DMS114 treated with DMSO at 0.1 percent for 48 hours (cell line): ENCODE results near the gene SLC4A4.

Source experiments
- DNase-seq: peaks from one replicate; lab custom pipeline; 2025; ENCODE audit not compliant: unreplicated experiment; lab: John Stamatoyannopoulos, UW

SLC4A4 gene

DNA sequence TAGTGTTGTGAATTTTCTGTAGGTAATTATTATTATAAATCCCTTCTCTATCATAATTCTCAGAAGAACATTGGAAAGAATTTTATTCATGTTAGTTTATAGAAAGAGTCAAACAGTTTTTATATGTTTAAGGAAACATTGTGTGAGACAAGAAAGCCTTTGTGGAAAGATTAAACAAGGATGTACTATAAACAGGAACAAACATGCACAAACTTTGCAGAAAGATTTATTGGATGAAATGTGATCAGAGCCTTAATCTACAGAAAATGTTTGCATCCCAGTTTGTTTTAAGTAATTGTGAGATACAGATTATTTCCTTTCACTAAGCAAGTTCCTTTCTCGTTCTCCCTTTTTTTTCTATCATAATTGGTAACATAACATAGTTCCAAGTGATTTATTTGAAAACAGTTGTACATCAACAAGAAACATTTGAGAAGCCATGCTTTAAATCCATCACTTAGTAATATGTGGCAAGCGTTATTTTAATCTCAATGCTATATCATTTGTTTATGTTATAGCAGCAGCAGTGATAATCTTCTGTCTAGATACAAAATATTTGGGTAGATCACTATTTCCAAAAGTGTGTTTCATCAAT, 129.4 kb downstream of the SLC4A4 start:
- DNase-seq: no peak

DNA sequence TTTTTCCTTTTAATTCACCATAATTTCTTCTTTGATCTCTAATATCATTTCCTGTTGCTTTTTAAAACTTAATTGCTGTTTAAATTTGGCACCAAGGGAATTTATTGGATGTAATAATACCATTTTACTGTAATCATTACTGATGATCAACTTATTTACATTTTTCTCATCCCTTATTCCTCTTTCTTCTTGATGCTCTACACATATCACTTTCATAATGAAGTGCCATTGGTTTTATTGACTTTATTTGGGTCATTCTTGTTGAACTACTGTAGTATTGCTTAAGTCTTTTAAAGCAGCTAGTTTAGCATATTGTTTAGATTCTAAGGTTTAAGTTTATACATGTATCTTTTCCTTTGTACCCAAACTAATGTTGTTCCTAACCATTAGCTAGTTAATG, 130.7 kb downstream of the SLC4A4 start:
- no peak for DNase-seq

DNA sequence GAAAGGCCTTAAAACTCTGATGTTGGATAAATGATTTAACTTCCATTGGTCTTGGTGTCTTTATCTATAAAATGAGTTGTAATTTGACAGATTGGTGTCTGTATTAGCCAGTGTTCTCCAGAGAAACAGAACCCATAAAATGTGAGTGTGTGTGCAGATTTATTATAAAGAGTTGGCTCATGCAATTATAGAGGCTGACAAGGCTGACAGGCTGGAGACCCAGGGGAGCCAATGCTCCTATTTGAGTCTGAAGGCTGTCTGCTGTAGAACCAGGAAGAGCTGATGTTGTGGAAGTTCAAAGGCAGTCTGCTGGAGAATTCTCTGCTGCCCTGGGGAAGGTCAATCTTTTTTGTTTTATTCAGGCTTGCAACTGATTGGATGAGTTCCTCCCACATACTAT, 131.7 kb downstream of the SLC4A4 start:
- DNase-seq: no peak

DNA sequence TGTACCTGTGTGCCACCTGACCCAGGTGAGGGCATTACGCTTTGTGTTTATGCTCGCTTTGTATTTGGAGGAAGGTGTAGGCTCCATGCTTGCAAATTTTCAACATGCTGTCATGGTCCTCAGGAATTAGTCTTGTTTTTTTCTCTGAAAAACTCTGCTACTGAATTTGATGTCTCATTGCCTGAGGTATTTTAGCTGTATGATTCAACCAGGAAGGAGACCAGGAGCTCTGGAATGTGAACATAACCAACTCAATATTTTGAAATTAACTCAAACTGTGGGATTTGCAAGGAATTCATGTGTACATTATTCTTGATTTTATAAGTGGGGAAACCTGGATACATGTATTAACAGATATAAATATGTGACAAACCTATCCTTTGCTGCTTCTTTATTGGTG, 134.1 kb downstream of the SLC4A4 start:
- no peak for DNase-seq

DNA sequence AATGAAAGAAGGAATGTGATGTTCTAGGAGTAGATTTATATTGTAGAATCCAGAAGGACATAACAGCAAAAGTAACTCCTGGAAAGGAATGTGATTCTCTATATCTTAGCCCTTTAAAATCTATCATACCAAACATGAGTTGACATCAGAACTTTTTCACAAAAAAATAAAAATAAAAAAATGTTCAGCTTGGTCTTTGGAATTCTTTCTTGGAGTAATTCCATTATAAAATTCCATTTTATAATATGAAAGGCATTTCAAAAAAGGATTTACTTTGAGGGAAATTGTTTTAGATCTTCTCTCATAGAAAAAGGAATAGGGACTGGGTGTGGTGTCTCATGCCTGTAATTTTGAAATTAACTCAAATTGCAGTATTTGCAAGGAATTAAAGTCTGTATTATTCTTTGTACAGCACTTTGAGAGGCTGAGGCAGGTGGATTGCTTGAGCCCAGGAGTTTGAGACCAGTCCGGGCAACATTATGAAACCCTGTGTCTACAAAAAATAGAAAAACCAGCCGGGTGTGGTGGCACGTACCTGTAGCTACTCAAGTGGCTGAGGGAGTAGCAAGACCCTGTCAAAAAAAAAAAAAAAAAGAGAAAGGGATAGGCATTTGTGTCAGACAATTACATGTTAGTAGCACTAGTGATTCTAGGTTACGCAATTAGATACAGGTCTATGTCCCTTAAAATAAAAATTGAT, 134.9 kb downstream of the SLC4A4 start:
- no peak for DNase-seq

DNA sequence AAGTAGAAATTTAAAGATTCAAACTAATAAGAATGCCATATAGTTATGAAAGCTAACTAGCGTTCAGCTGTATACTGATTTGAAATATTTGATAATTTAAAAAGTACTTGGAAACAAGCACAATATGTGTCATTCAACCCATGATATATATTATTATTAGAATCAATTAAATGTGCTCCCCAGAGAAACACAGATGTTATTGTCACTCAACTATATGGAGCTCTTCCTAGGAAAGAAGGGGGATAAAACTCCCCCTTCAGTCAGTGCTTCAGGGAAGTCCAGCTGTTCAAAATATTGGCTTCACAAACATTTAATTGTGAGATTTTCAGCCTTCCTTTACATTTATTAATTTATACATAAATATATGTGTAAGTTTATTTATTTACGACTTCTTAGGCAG, 135.9 kb downstream of the SLC4A4 start:
- DNase-seq: no peak

DNA sequence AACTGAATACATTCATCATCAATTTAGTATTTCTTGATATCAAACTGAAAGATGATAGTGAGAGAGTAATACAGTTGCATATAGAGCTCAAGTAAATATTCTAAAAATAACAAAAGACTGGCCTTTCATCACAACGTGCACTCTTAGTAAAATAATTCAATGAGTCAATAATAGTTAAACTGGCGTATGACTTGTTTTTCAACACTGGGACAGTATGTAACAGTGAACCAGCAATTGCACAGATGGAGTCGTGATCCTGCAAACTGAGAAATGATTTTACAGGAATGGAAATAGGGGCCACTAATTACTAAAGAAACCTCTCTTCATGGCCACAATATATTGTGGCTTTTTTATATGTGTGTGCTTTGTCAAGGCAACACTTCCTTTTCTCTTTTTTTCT, 137.4 kb downstream of the SLC4A4 start:
- no peak for DNase-seq

DNA sequence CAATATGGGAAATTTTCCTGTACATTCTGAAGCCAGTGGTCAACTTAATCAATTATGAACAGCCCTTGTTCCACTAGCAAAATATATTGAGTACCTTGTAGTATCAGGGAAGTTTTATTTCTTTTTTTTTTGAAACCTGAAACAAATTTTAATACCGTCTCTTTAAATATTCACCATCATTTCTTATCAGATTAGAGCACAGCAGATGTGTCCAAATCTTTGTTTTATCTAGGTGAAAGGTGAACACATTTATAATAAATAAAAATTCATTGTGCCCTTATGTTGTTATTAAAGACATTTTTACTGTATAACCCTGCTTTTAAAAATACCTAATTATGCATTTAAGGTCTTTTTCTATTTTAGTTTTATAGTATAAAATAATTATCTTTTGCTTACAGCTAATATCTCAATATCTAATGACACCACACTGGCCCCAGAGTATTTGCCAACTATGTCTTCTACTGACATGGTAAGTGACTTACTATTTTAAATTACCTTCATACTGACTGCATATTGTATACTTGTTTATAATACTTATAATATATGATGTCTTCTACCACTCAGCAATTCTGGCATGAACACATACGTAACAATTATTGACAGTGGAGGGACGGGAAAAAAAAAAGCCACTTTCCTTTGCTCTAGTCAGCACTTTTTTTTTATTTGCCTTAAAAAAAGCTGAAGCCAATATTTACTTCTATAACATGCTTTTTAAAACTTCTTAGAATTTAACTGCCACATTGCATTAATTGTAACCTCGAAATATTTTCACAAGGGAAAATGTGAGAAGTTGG, 147.9 kb downstream of the SLC4A4 start:
- no peak for DNase-seq

DNA sequence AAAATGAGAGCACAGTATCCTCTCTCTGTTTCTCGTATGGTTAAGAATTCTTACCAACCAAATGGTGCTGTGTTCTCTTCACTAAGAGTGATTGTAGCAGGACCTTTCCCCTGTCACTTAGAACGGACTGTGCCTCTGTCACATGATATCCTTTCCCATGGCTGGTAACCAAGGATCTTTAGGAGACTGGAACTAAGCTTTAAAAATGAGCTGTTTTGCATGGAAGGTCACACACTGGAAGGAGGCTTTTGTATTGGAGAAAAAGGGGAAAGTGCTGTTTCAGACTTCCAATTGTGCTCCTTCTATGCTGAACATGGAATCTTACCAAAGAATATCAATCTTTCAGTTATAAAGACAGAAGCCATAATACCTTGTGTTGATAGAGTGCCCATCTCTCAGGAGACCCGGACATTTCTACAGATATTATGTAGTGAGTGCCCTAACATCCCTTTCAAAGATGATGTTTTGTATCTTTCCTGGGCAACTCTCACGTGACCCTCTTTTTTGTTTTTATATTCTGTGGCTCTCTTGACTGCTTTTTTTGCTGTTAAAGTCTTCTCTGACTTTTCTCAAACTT, 148.6 kb downstream of the SLC4A4 start:
- DNase-seq: no peak

DNA sequence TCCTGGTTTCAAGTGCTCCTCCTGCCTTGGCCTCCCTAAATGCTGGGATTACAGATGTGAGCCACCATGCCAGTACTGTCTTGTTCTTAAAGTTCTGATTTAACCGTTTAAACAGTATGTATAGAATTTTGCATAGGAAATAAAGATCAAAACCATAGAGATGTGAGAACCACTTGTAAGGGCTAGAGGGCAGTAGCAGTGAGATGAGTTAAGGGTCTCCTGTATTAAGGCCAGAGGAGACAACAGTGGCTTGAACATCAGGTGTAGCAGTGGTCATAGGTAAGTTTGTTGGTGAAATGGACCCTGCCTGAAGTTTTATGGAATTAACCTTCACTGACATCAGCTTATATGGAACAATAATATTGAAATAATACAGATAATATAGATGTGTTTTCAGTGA, 155.7 kb downstream of the SLC4A4 start:
- no peak for DNase-seq

DNA sequence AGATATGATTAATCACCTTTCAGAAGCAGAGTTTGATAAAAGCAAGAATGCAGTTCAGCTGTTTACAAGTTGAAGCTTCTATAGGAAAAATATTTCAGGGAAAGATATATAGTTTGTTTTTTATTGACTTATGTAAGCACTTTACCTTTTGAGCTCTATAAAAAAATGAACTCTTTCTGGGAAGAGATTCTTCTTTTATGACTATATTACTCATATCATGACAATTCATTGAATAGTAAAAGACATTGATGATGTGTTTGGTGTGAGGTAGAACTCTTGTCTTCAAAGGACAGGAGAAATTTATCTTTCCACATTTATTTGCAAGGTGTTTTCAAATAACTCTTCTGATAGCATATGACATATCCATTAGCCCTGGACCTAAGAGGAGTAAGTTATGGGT, 156.6 kb downstream of the SLC4A4 start:
- DNase-seq: no peak

DNA sequence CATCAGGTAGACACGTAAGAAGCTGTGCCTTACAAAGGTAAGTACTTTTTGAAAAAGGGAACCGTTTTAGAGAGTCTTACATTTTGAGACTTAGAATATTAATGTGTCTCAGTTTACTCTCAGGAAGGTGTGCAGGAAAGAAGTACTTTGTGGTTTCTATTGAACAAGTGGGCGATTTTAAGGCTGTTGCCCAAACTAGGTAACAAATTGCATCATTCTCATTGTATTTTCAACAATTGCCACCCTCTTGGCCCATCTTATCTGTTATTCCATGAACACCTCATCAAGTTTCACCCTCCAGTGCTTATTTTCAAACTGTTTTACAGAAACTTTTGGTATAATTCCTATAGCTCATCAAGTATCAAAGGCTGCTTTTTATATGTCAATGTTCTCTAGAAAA, 158.3 kb downstream of the SLC4A4 start:
- DNase-seq: no peak

DNA sequence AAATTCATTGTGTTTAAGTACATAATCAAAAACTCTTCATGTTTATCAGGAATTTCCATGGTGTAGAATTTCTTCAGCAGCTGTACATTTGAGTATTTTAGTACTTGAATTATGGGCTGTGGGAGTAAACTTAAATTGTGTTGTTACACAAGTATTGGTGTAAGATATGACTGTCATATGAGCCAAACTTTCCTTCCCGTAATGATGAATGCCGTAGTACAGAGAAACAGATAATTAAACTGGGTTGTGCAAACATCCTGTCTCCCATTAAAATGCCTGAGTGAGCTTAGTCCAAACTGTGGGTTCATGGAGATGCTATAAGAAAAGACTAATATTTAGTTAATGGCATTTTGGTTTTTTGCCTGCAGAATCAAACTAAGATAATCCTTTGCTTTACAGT, 159.2 kb downstream of the SLC4A4 start:
- no peak for DNase-seq

DNA sequence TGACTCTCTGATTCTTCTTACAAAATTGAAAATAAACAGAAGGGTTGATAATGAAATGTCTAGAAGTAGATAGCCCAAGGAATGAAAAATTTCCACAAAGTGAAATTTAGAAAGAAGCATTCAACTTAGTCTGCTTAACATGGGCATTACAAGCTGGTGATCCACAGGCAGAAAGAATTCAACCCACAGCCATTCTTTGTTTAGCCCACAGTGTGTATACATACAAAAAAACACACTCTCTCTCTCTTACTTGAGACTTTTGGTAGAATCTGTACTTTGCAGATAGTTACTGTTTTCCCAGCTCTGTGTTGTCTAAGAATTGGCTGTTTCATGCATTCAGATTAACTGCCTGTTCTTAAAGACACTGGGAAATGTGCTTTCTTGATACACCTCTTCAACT, 159.8 kb downstream of the SLC4A4 start:
- no peak for DNase-seq

DNA sequence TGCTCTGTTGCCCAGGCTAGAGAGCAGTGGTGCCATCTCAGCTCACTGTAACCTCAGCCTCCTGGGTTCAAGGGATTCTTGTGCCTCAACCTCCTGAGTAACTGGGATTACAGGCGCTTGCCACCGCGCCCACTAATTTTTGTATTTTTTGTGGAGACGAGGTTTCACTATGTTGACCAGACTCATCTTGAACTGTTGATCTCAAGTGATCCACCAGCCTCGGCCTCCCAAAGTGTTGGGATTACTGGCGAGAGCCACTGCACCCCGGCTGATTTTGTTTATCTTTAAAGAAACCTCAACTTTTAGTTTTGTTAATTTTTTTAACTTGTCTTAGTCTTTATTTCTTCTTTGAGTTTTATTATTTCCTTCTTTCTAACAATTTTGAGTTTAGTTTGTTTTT, 163.2 kb downstream of the SLC4A4 start:
- no peak for DNase-seq

DNA sequence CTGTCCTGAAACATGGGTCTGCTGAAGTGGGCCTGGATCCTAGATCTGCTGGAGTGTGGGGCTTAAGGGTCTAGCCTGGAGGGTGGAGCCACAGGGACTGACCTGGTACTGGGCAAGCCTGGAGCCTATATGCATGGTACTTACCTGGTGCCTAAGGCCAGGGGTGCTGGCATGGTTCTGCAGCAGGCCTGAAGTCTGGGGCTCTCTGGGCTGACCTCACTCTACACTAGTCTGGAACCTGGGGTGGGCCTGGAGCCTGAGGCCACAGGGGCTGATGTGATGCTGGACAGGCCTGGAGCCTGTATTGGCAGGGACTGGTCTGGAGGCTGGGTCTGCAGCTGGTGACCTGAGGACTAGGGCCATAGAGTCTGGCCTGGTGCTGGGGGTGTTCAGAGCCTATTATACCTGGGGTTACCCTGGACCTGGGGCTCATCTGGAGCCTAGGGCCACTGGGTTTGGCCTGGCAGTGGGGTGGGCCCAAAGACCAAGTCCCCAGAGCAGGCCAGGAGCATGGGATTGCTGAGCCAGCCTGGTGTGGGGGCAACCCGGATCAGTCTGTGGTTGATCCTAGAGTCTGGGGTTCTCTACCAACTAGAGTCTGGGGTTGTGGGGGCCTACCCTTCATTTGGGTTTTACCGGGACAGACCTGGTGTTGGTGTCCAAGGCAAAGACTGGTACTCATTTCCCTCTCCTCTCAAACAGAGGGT, 179.6 kb downstream of the SLC4A4 start:
- no peak for DNase-seq

DNA sequence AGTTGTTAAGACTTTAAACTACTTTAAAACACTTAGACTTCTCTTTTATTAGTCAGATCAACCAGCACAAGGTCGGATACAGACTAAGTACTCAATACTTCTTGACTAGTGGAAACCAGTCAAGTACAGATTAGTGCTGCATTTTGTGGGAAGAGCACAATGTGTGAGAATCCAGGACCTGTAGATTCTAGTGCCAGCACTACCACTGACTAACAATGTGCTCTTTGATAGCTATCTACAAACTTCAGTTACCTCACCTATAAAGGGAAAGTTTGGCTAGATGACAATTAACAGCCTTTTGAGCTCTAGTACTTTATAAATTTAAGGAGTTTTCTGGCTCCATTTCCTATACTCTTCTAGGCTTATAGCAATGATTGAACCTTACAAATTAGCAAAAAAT, 181.5 kb downstream of the SLC4A4 start:
- no peak for DNase-seq

DNA sequence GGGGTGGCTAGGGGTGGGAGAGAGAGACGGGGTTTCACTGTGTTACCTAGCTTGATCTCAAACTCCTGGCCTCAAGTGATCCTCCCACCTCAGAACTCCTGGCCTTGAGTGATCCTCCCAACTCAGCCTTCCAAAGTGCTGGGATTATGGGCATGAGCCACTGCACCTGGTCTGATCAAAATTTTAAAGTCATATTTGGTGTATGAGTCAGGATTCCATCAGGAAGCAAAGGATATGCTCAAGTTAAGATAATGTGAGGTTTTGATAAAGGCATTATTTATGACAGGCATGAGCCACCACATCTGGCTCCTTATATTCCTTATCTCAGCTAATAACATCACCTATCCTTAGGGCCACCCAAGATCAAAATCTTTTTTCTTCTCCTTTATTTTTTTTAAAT, 182.0 kb downstream of the SLC4A4 start:
- DNase-seq: no peak

DNA sequence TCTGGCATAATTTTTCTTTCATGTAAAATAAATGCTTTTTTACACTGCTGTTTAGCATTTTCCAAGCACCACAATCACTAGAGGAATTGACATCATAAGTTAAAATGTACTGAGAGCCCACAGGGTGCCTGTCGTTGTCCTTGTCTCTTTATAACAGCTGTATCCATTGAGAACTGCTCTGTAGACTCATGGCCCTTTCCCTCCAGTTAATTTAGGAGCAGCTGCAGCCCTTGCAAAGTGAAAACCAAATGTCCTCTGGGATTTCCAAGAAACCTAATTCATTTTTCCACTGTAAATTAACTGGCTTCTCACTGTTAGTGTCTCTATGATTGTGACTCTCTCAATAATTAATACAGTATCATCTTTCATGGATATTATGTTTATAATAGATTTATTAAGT, 185.9 kb downstream of the SLC4A4 start:
- DNase-seq: no peak

DNA sequence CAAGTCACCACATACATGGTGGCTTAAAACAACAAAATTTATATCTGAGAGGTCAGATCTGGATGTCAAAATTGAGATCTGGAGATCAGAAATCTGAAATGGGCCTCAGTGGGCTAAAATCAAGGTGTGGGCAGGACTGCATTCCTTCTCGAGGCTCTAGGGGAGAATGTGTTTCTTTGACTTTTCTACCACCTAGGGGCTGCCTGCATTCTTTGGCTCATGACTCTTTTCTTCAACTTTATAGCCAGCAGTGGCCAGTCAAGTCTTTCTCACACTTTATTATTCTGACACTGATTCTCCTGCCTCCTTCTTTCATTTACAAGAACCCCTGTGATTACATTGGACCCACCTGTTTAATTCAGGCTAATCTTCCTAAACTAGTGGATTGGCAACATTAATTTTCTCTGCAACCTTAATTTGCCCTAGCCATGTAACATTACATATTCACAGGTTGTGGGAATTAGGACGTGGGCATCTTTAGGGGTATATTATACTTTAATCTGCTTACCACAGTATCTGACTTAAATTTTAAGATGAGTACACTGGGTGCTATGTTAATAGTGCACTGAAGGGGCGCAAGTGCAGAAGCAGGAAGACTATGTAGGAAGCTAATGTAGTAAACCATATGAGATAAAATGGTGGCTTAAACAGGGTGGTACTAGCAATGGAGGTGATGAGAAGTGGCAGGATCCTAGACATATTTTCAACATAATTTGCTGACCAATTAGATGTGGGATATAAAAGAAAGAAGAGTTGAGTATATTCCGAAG, 188.0 kb downstream of the SLC4A4 start:
- no peak for DNase-seq

DNA sequence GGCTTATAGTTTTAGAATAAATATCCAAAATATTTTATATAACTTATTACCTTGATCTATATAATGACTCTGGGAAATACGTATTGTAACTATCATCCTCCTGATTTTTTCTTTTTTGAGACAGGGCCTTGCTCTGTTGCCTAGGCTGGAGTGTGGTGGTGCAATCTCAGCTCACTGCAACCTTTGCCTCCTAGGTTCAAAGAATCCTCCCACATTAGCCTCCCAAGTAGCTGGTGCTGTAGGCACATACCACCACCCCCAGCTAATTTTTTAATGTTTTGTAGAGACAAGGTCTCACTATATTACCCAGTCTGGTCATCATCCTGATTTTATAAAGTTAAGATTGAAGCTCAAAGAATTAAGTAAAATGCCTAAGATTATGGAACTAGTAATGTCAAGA, 193.6 kb downstream of the SLC4A4 start:
- no peak for DNase-seq
